ENCODE results near the gene FJX1. TPM values are rescaled to one million over a fixed set of nuclear protein-coding genes. Genes with fewer than 3 reads are reported as not detected.
A peak's percentile ranks its signal among the peaks of the same experiment; 100 is the strongest.

Gene FJX1
- total and polyA plus RNA-seq, 12 donors: 0.57 to 4.7 (median 1.5) TPM

DNA sequence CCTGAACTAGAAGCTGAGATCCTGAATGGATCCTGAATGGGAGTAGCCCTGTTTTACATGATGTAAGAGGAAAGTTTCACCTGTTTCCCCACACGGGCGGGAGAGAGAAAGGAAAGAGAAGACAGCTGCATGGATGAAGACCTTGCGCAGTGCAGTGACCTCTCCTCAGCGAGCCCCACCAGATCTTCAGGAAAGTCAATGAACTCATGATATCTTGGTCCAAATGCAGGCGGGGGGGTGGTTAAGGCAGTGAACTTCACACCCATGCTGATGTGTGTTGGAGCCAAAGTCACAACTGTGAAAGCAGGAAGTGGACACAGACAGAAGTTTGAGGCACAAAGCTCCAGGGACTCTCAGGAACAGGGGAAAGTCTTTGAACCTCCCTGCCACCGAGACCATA, 8.6 kb upstream of the FJX1 start:
- H3K27me3 ChIP-seq: peaks cover 0 to 78% (median 64%) of the 10 kb centered on the region in 7 donors
- H3K36me3 ChIP-seq: no peaks in the 10 kb centered on the region
- ATAC-seq (no peak), DNase-seq (no peak)
- 70 to 72% methylated on average over 6 of the region's 6 CpGs for WGBS, 2 donors
- no peak overlapping the region for H3K27ac ChIP-seq
- TF ChIP-seq, protein P1, sequence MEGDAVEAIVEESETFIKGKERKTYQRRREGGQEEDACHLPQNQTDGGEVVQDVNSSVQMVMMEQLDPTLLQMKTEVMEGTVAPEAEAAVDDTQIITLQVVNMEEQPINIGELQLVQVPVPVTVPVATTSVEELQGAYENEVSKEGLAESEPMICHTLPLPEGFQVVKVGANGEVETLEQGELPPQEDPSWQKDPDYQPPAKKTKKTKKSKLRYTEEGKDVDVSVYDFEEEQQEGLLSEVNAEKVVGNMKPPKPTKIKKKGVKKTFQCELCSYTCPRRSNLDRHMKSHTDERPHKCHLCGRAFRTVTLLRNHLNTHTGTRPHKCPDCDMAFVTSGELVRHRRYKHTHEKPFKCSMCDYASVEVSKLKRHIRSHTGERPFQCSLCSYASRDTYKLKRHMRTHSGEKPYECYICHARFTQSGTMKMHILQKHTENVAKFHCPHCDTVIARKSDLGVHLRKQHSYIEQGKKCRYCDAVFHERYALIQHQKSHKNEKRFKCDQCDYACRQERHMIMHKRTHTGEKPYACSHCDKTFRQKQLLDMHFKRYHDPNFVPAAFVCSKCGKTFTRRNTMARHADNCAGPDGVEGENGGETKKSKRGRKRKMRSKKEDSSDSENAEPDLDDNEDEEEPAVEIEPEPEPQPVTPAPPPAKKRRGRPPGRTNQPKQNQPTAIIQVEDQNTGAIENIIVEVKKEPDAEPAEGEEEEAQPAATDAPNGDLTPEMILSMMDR (IDR thresholded peaks at IDR 0.05): no peak
- intact Hi-C loops (cut with DNase I): loop anchor here in 9 of 10 donors (5.0 to 10.0 kb wide), 6 partner anchors 208 to 885 kb away; partner anchors contain the start of gene LDLRAD3 (in 2 of the 9)
- H3K4me3 ChIP-seq: no peak overlapping the region
- H3K9me3 ChIP-seq: no peaks in the 10 kb centered on the region
- peaks cover 0 to 12% (median 0%) of the 10 kb centered on the region in 9 donors for H3K4me1 ChIP-seq

DNA sequence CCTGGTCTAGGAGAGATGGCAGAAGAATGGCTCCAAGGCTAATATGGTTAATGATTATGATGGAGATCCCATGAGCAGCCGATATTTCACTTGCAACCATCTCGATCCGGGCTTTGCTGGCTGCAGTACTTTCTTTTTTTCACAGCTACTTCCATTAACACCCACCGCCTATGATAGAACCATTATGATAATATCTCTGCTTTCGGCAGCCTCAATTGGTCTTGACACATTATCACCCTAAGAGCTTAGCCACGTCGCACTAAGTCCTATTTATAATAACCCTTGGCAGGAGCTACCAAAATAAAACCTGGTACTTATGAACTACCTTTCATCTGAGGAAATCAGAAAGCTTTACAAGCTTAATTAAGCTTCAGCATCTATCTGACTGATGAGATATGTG, 7.6 kb upstream of the FJX1 start:
- no peak overlapping the region for H3K27ac ChIP-seq
- peaks cover 0 to 6% (median 0%) of the 10 kb centered on the region in 9 donors for H3K4me1 ChIP-seq
- no peak overlapping the region for H3K4me3 ChIP-seq
- WGBS, 2 donors: 48 to 64% methylated on average over 7 of the region's 7 CpGs
- DNase-seq: no peak
- intact Hi-C loops (cut with DNase I): loop anchor here in 9 of 10 donors (10.0 kb wide), 5 partner anchors 214 to 884 kb away; partner anchors contain the start of gene LDLRAD3 (in 2 of the 9)
- H3K9me3 ChIP-seq: no peaks in the 10 kb centered on the region
- no peaks in the 10 kb centered on the region for H3K36me3 ChIP-seq
- TF ChIP-seq, protein P1 (IDR thresholded peaks at IDR 0.05): no peak
- H3K27me3 ChIP-seq: peaks cover 0 to 75% (median 56%) of the 10 kb centered on the region in 7 donors
- ATAC-seq: peak in 1 of 8 donors; percentile 69

DNA sequence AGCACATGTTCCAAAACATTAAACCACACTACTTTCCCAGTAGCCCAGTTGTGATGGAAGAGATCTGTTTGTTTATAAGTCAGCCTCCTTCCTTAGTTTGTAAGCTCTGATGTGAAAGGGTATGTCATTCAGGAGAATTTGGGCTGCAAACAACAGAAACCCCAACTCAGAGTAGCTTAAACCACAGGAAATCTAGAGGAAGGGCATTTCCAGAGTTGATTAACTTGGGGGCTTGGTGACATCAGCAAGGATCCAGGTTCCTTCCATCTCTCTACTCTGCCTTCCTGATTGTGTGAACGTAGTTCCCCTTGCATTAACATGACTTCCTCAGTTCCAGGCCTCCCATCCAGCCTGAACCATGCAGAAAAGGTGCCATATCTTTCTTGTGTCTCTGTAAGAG, 6.5 kb upstream of the FJX1 start:
- 57 to 66% methylated on average over 1 of the region's 1 CpG for WGBS, 2 donors
- ATAC-seq: no peak
- TF ChIP-seq, protein P1 (IDR thresholded peaks at IDR 0.05): no peak
- Histone ChIP-seq H3K9me3 (no peaks in the 10 kb centered on the region), H3K4me1 (peaks cover 0 to 6% (median 0%) of the 10 kb centered on the region in 9 donors), H3K27ac (no peak overlapping the region), H3K27me3 (peaks cover 0 to 80% (median 47%) of the 10 kb centered on the region in 7 donors), H3K4me3 (no peak overlapping the region), H3K36me3 (no peaks in the 10 kb centered on the region)
- no peak for DNase-seq
- intact Hi-C loops (cut with DNase I): loop anchor here in 9 of 10 donors (10.0 kb wide), 5 partner anchors 213 to 883 kb away; partner anchors contain the start of gene LDLRAD3 (in 2 of the 9)

DNA sequence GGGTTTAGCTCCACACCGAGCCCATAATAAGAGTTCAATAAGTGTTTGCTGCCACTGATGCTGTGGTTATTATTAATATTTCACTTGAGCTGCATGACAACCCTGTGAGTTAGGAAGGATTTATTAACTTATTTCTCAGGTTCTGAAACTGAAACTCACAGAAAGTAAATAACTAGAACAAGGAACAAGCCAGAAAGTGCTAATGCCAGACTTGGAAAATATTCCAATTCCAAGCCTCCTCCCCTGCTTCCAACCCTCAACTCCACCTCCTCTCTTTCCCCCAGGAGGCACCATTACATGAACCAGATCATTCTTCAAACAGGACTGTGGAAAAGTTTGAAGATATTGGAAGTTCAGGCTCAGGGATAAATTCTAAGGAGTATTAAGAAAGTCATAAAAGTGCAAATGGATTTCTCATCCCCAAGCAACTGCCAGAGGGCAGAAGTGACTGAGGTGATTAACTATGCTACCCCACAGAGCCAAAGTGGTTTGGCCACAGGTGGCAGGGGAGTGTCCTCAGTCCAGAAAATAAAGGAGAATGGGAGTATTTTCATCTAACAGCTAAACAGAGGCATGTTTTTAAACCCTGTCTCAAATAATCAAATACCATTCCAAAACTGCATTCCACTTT, 3.2 kb upstream of the FJX1 start:
- intact Hi-C loops (cut with DNase I): loop anchor here (2.0 to 10.0 kb wide), 13 partner anchors 47 to 880 kb away; partner anchors contain the start of genes LDLRAD3 (in 2 of the 10) and TRIM44 (in 1 of the 10)
- Histone ChIP-seq H3K36me3 (no peaks in the 10 kb centered on the region), H3K4me1 (peaks cover 4 to 31% (median 19%) of the 10 kb centered on the region in 9 donors), H3K4me3 (no peak overlapping the region), H3K27ac (no peak overlapping the region), H3K27me3 (peaks cover 0 to 74% (median 21%) of the 10 kb centered on the region in 7 donors), H3K9me3 (no peaks in the 10 kb centered on the region)
- no peak for DNase-seq
- ATAC-seq: no peak
- WGBS, 2 donors: 76 to 82% methylated on average over 1 of the region's 1 CpG
- TF ChIP-seq, protein P1 (IDR thresholded peaks at IDR 0.05): no peak

Measured in heart right ventricle (tissue), 16 donors.